NCI-H2171 (cell line): ENCODE results near the gene ATP10A.
"Not testable (repeated sequence)": the region's sequence is repeated elsewhere in the genome, so short reads cannot be mapped to it uniquely, and the experiment has no call there.

Experiments
- DNase-seq: peaks from one replicate; lab custom pipeline; 2025; lab: John Stamatoyannopoulos, UW

Gene ATP10A

GRCh38 chr15:25882466-25882865, 19.3 kb upstream of the ATP10A start:
- DNase-seq, result no peak

DNA sequence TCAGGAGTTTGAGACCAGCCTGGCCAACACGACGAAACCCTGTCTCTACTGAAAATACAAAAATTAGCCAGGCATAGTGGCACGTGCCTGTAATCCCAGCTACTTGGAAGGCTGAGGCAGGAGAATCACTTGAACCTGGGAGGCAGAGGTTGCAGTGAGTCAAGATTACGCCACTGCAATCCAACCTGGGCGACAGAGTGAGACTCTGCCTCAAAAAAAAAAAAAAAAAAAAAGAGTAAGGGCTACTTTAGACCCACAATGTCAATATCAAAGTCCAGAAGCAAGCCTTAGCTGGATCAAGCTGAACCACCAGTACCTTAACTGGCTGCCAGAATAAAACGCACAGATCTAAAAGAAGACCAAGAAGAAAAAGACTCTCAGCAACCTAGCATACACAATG, 17.8 kb upstream of the ATP10A start:
- DNase-seq, result not testable (repeated sequence)

DNA sequence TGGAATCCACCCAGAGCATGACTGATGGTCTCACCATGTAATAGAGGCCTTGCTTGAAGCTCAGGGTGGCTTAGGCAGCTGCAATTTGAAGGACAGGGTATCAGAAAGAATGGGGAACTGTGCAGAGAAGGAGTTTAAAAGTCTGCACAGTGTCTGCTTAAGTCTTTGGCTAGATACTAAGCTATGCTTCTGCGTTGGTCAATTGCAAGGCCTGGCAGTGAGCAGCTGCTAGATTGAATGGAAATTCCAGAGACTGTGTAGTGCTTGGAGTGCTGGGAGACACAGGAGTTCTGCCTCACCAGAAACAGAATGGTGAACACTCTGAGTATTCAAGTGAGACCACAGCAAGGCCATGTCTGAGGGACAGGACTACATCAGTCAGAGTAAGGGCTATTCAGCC, 17.3 kb upstream of the ATP10A start:
- DNase-seq, result no peak

- DNase-seq, result no peak
Measured at GRCh38 chr15:25879438-25879837, 16.3 kb upstream of the ATP10A start.

DNA sequence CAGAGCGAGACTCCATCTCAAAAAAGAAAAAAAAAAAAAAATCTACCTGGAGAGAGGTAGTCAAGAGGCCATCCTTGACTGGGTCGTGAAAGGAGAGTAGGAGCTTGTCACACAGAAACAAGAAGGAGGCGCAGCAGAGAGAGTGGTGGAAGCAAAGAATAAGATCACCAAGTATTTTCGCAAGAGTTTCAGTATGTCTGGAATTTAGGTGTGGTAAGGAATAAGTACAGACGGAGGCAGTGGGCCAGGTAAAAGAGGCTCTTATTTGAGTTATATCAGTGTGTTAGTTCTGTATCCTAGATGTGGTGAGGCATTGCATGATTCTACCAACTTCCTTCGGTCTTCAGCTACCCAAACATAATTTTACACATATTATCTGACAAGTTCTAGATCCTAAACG, 14.6 kb upstream of the ATP10A start:
- DNase-seq, result no peak

DNA sequence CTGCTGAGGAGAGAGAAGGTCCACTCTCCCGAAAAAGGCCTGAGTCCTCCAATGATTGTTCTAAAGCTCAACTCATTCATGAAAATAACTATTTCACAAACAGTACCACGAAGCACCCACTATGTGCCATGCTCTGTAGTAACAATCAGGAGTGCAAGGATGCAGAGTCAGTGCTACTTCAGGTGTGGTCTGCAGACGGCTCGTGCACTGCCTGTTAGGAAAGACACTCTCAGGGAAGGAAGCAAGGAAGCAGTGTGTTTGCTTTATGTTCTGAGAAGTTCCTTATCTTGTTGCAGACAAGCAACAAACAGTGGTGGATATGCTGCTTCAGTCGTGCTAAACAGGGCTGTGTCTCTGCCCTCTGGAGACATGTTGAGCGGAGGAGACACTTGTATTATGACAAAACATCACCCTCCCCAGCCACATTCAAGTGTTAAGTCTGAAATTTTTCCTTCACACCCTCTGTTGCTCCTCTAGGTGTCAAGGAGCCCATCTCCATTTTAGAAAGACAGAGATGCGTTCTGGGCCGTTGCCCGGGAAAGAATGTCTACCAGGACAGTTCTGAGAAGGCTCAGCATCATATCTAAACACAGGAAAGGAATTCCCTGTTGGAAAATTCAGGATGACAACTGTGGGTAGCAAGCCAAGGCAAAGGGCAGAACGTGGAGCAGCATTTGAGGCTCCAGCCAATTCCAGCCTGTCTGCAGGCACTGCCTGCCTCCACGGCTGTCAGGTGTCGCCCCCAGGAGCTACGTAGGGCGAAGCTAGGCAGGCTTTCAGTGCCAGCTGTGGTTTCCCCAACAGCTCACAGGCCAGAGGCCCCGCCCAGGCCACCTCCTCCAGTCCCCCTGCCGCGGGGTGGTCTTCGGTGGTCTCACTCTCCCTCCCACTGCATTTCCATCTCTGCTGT, 13.4 kb upstream of the ATP10A start:
- DNase-seq, result no peak

GRCh38 chr15:25875566-25875965, 12.4 kb upstream of the ATP10A start:
- DNase-seq, result no peak

DNA sequence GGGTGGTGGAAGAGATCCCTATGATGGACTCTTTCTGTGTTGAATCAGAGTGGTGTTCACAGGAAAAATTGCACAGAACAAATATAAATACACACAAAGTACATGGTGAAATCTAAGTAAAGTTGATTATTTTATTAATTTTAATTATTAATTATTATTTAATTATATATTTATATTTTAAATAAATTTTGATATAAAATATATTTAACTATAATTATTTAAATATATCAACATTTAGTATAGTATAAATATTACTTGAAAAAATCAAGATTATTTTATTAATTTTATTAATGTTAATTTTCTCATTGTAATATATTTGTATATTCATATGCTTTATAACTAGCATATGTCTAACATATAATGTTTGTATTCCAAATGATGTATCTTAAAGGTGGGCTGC, 11.3 kb upstream of the ATP10A start:
- no peak for DNase-seq

DNA sequence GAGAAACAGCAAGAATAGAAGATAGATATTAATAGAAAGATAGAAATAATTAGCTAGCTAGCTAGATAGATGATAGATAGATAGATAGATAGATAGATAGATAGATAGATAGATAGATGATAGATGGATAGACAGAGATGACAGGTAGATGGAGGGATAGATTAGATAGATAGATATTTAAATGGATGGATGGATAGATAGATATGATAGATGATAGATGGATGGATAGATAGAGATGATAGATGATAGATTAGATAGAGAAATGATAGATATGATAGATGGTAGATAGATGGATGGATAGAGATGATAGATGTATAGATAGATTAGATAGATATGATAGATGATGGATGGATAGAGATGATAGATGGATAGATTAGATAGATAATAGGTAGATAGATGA, 8.3 kb upstream of the ATP10A start:
- no peak for DNase-seq

GRCh38 chr15:25870938-25871337, 7.8 kb upstream of the ATP10A start:
- no peak for DNase-seq

- no peak for DNase-seq
Measured at GRCh38 chr15:25869701-25870100, 6.6 kb upstream of the ATP10A start.

- DNase-seq, result no peak
Measured at GRCh38 chr15:25866874-25867273, 3.7 kb upstream of the ATP10A start.

DNA sequence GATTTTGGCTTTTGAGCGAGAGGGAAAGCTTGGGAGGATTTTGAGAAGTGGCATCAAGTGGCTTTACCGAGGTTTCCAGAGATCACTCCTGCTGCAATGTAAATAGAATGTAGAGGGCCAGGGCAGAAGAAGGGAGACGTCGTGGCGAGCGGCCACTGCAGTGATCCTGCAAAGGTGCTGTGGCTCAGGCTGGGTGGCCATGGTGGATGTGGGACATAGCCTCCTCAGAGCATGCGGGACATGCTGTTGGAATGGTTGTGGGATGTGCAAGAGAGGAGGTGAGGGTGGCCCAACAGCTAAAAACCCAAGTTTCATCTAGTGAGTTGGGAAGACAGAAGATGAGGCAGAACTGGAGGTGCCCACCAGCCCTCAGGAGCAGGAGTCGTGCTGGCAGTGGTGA, 3.1 kb upstream of the ATP10A start:
- no peak for DNase-seq

- no peak for DNase-seq
Measured at GRCh38 chr15:25864966-25865365, 1.8 kb upstream of the ATP10A start.

DNA sequence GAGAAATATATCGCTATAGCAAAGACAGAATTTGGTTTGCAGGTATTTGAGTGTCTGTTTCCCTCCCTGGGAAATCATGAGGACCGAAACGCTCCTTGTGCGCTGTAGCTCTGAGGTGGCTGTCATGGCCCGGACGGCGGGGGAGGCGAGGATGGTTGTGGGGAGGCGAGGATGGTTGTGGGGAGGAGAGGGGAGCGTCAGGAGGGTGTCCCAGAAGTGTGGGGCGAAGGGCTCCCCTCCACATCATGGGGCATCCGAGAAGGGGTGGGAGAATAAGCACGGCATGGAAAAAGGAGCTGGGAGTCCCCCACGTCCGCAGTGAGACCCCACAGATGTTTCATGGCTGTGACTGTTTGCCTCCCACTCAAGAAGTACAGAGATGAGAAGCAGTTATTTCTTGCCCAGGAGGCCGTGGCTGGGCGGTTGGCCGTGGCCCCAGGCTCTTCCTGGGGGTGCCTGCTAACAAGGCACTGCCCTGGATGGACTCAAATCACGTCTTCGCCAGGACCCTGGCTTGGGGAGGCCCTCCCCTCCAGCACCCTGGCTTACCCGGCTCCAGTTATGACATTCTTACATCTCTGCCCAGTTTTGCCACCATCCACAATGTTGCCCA, 947 bp upstream of the ATP10A start:
- DNase-seq, result no peak

- DNase-seq, result no peak
Measured at GRCh38 chr15:25862472-25863110, 536 bp downstream of the ATP10A start.

GRCh38 chr15:25862071-25862471, 1.1 kb downstream of the ATP10A start:
- DNase-seq, result no peak

- DNase-seq, result no peak
Measured at GRCh38 chr15:25860885-25861866, 2.0 kb downstream of the ATP10A start.

- DNase-seq, result no peak
Measured at GRCh38 chr15:25859838-25860645, 3.1 kb downstream of the ATP10A start.

DNA sequence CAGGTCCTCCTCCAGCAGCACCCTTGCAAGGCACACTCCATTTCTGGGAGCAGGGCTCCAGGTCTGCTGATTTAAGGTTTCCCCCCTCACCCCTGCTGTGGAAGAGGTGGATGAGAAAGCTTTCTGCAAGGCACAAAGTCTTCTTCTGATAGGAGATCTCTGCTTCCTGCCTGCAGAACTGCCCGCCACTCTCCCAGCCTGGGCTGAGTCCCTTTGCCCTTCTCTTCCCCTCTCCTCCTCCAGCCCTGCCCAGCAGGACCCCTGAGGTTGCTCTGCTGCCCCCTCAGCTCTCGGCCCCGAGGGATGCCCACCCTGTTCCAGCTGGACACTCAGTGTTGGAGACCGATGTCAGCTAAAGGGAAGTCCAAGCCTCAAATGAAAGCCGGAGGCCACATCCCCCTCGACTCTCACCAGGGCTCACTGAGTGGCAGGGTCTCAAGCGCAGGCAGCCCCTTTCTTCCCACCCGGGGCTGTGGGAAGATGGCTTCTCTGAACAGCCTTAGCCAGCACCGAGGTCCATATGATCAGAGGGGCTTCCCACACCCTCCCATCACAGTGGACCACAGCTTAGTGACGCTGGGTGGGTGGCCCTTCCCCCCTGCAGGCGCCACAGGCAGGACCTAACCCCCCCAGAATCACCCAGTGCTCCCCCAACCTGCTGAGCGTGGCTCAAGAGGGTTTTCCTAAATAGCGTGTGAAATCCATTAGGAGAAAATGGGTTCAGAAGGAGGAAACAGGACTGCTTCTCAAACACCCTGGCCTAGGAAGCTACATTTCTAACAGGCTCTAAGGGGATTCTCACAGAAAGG, 4.0 kb downstream of the ATP10A start:
- DNase-seq, result no peak
